ENCODE measurements around the gene P3H1.
"Not testable (repeated sequence)": the region's sequence is repeated elsewhere in the genome, so short reads cannot be mapped to it uniquely, and the experiment has no call there.

Gene P3H1

DNA sequence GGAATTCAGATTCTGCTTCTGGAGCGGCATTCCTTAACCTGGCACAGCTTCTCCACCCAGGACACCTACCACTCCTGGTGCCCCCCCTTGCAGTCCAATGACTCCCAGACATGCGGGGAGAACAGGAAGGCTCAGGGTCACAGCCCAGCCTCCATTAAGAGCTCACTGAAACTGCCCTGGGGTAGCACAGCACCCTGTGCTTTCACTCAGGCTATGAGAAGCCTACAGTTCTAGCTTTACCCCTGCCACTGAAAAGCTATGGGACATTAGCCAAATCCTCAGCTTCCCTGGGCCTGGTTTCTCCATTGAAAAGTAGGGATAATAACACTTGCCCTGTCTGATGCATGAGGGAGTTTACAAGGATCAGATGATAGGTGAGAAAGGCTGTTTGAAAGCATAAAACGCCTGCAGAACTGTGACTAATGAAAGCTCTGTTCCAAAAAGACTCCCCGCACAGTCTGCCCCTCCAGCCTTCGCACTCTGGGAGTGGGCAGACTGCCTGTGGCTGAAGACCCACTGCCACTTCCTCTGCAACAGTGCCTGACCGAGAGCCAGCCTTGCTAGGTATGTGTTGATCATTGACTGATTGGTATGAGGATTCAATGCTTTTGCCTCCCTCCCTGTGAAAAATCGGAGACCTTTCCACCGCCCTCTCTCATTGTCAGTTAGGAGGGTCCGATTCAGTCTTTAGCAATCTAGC, 24.1 kb downstream of the P3H1 start:
- no peak for FAIRE-seq

DNA sequence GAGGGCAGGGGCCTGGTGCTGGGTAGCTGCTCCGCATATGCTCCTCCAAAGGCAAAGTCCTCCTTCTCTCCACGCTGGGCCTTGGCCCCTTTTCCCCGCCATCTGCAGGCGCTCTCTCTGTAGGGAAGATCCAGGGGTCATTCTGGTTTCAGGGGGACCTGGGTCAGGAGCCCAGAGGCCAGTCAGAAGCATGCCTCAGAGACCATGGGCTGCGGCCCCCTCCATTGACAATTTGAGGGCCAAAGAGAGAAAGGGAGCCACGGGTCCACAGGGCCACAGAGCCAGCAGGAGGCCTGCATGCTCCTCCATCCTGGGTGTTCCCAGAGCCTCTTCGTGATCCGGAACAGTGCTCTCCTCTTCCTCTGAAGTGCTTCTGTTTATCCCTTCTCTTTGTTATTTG, 24.7 kb downstream of the P3H1 start:
- FAIRE-seq = no peak

DNA sequence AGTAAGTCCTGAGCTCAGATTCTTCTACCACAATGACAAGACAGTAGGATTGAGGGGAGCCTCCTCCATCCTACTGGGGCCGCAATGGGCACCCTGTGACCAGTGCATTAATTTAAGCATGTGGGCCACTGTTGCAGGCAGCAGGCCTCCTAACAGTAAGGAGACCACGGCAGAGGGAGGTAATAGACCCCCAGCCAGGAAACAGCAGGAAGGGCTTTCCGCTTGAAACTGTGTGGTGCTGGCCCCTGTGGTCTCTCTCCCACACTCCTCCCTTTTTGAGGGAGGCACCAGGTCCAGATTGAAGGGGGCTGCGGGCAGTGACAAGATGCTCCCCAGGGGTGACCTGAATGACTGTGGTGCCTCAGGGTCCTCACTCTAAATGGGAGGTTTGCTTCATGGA, 25.1 kb downstream of the P3H1 start:
- no peak for FAIRE-seq

DNA sequence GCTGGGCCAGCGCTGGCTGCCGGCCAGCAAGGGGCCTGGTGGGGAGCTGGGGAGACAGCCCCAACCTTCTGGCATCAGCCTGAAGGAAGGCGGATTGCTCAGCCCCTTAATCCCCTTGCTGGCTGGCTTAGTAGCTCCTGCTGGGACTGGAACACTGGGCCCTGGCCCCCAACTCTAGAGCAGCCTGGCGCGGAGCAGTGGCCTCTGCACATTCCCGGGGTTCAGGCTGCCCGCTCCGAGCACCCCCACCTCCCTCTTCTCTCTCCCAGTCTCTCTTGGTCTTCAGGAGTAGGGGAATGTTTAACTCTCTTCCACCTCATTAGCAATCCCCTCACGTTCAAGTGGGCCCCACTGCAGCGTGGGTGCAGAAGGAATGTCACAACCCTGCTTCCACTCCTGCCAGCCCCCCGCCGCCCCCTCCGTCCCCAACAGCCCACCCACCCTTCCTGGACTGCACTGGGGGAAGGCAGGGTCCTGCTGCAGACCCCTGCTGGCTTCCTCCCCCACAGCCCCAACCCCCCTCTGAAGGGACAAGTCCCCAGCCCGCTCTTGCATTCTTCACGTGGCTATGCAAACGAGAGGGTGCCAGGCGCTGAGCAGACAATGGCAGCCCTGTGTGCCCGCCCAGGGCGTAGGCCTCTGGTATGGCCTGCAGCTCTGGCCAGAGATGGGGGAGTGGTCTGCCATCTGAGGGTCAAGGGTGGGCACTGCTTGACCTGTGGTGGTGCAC, 25.8 kb downstream of the P3H1 start:
- FAIRE-seq = no peak

DNA sequence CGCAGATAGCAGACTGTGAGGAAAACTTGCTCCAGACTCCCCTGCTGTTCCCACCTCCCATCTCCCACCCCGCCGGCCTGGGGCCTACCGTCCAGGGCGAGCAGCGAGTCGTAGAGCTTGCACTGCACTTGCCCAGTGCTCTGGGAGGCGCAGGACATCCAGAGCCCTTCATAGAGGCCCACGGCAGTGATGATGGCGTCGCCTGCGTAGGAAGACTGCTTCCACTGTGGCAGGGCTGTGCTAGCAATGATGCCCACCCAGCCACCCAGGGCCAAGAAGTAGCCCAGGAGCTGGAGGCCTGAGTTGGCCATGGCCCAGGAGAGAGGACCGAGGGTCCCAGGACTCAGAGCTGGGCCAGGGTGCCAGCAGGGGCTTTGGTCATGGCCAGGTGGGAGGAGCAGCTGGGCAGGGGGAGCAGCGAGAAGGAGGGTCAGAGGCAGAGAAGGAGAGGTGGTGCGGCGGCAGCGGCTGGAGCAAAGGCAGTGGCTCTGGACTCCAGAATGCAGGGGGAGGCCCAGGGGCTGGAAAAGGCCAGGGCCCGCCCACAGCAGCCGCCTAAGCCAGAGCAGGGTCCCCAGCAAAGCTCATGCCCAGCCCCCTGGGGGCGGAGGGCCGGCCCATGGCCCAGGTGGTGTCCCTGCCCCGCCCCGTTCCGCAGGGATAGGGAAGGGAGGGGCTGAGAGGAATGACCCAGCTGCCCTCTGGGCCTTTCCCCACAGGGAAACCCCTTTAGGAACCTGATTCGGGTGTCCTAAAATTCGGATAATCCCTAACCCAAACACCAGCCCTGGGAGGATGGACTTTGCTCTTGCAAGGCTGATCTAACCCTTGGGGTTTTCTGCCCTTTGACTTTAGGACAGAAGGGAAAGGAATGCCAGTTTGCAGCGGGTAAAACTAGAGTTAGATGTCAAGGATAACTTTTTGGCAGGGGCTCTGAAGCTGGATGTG, 26.8 kb downstream of the P3H1 start, which contains the start of gene CLDN19:
Gene CLDN19, minus strand, starts transcription at position 484 of the 948 bp plus-strand sequence. Its CDS starts 173 bp downstream, at position 311.
- no peak for FAIRE-seq

DNA sequence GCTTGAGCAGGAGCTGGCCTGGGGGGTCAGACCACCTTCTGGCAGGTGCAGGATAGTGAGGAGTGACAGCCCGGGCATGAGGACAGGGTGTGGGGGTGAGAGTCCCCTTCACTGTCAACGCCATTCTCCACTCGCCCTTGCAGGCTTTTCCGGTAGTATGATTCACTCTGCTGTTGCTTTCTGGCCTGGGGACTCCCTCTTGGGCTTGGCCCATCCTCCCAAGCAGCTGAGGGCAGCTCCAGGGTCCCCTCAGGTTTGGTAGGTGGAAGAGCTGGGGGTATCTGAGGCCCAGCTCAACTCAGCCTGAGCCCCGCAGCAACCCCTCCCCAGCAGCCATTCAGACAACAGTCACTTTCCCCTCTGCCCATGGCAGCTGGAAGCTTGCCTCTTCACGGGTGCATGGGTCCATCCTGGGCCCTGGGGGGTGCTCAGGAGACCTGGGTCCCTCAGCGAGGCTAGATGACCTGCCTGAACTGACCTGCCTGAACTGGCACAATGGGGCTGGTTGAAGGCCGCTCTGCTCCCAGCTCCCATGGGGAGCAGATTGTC, 28.1 kb downstream of the P3H1 start:
- no peak for FAIRE-seq

DNA sequence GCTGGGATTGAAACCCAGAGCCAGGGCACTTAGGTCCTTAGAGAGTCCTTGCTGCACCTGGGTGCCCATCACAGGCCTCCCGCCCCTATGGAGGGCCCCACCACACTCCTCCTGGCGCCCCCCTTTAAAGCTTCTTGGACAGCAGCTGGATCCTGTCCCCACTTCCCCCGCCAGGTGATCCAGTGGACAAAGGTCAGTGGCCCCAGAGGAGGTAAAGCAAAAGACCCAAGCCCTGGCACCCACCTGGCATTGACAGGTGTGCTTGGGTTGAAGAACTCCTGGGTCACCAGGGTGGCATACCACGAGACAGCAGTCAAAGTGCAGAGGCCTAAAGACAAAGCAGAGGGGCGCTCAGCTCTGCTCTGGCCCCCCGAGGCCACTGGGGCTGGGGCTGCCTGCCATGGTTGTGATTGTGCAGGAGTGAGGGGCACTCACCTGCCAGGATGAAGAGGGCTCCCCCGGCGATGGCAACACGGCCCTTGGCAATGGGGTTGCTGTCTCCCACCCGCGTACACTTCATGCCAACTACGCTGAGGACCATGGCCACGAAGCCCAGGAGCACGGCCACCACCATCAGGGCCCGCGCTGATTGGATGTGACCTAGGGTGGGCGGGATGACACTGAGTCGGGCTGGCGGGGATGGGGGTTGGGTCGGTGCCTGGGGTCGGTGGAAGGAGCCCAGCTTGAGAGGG, 28.7 kb downstream of the P3H1 start:
- no peak for FAIRE-seq

DNA sequence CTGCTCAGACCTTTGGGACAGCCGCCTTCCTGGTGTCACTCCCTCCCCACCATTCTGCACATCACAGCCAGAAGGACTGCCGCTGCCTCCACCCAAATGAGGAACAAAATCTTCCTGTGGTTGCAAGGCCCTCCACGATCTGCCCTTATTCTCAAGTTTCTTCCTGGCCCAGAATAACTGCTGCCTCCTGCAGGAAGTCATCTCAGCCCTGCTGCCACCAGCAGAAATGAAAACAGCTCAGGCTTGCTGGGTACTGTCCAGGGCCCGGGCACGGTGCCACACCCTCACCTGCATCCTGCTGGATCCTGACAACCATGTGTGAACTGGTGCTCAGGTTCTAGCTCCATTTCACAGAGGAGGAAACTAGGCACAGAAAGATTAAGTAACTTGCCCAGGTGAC, 29.6 kb downstream of the P3H1 start:
- FAIRE-seq = no peak

DNA sequence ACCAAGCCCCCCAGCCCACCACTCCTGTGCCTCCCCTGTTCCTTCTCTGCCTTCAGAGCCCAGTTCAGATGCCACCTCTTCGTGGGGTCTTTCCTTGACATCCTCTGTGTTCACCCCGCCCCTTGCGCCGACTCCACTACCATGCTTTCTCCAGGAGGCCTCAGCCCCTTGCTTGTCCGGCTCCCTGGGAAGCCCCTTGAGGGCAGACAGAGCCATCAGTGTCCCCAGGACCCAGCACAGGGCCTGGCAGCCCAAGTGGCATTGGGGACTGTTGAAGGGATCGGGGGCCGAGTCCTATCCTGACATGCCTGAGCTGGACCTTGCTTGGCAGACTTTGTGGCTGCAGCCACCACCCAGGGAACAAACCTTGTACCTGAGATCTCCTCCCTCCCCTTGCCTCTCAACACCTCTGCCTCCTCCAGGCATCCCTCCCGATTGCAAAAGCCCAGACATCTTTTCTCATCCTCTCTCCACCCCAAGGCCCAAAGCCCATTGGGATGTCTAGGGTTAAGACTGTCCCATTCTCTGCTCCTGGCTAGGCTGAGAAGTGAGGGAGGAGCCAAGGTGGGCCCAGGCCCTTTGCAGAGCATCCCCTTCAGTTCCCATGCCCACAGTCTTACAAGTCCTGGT, 30.1 kb downstream of the P3H1 start:
- no peak for FAIRE-seq

DNA sequence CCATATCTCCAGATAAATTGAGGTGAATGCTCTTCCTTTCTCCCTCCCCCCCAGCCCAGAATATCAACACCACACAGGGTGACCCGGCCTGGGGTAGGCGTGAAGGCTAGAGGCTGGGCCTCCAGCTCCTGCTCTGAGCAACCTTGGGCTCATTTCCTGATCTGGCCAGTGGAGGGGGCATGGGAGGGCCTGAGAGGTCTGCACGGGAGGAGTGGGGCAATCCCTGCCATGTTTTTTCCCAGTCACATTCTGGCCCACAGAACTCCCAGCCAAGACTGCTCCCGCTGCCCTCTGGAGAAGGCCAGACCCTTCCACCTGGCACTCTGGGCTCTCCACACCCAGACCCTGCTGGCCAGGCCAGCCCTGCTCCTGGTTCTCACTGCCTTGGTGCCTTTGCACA, 30.7 kb downstream of the P3H1 start:
- FAIRE-seq = no peak

DNA sequence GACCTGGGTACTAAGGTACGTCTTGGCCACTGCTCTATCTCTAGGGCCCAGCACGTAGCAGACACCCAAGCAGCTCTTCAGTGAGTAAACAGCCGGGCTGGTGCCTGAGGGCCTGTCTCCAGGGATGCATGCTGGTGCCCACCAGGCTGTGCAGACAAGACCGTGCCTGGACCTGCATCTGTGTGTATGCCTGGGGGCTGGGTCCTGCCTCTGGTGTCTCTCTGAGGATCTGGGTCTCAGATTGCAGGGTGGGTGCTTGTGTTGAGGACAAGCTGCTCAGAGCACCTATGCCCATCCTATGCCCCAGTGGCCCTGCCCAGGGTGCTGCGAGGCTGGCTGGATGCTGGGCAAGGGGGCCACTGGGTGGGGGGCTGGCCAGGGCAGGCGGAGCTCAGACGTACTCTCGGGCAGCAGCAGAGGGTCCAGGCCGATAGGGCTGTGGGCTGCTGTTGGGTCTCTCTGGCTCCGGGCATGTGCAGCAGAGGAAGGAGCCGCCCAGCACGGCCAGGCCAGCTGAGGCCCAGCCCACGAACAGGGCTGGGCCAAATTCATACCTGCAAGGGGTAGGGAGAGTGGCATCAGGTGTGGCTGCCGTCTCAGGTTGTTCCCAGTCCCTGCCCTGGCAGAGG, 31.2 kb downstream of the P3H1 start:
- FAIRE-seq = no peak

DNA sequence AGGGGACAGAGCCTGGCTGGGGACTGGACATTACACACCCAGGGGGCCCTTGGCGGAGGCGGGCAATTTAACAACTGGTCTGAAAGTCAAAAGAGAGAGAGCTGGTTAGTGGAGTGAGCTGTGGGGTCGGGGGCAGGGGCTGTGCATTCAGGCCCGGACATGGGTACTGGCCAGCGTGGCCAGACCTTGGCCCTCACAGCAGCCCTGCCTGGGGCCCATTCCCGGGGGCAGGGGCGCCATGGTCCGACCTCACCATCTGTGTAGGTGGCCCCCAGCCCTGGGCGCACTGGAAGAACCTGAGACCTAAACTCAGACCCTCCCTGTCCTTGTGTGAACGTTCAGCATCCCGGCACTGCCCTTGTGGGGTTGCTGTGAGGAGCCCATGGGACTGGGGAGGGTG, 31.8 kb downstream of the P3H1 start:
- no peak for FAIRE-seq

DNA sequence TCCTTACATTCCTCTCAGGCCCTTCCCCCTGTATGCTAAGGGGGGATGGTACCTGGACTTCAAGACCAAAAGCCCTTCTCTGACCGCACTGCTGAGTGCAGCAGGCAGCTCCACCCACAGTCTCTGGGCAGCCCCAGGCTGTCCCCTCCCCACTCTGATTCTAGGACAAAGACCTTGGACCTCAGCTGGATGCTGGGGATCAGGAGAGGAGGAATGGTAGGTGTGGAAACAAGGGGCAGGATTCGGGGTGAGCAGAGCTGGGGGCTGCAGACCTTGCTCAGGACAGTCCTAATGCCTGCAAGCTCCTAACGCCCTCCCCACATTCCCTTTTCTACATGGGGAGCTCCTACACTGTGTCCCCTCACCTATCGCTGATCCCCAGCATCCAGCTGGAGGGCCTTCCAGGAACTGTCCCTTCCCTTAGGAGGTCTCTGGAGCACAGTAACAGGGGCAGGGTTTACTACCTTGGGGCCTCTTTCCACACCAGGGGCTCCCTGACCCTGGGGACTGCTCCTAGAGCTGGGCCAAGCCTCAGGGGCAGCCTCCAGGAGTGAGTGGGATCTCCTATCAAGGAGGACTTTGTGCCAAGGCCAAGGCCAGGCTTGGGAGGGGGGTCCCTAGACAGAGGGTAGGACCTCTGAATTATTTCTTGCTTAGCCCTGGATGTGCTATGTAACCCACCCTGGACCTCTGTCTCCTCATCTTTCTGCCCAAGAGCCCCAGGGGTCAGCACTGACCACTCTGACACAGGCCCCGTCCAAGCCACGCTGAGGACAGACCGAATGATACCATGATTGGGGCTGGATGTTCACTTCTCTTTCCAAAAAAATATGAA, 32.4 kb downstream of the P3H1 start:
- no peak for FAIRE-seq

DNA sequence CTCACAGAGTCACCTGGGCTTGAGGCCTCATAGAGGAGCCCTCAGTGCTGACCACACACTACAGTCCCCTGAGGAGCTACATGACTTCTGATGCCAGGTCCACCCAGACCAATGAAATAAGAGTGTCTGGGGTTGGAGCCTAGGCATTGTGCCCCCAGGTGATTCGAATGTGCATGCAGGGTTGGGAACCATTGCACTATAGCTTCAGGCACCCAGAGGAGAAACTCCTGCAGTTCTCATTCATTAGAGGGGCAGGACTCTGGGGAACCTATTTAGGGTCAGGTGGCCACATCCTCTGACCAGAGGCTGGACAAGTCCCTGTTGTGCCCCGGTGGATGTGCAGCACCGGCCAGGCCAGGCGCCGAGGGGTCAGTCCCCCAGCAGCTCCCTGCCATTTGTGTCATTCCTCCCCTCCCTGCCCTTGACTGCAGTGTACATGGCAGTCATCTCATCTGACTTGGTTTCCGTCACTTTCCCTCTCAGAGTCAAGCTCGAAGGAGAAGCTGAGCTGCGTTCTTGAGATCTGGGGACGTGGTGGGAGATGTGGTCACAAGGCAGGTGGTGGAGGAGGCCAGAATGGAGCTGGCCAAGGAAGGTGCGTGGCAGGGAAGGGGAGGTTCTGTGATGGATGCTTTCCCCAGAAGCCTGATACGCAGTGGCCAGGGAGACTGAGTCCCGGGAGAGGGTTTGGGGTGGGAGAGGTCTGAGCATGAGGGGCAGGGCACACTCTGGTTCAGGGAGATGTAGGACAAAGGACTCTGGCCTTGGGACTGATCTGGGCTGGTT, 33.2 kb downstream of the P3H1 start:
- FAIRE-seq = no peak

DNA sequence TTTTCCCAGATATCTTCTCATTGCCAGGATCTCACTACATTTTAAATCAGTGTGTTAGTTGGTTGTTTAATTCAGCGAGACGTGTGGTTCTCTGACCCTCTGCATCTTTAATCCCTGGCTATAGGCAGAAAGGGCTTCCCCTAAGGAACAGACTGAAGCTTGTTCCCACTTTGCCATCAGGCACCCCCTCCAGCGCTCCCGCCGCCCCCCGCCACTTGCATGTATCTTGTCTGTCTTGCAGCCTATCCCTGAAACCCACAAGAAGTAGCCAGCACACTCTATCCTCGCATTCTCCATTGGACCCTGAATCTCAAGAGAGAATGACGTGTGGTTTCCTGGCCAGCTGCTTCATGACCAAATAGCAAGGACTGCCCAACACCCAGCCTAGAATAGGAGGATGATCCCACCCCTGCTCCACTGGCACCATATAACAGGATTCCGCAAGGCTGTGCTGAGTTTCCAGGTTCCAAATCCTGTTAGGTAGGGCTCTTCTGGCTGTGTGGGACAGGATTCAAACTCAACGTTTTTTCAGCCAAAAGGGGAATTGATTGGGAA, 34.6 kb downstream of the P3H1 start:
- FAIRE-seq = no peak

DNA sequence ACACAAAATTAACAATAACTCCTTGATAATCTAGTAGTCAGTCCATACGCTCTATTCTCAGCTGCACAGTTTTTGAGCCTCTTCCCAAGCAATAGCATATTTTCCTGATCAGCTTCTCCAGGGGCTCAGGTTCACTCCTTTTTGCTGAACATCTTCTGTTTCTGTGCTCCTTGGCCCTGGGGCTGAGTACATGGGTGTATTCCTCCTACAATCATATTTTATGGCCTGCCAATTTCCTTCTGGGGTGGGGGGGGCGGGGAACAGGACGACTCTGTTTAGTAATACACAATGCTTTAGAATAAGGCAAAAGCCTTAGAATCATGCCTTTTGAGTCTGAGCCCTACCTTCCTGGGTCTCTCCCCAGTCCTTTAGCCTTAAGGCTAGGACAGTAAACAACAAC, 35.2 kb downstream of the P3H1 start:
- no peak for FAIRE-seq

DNA sequence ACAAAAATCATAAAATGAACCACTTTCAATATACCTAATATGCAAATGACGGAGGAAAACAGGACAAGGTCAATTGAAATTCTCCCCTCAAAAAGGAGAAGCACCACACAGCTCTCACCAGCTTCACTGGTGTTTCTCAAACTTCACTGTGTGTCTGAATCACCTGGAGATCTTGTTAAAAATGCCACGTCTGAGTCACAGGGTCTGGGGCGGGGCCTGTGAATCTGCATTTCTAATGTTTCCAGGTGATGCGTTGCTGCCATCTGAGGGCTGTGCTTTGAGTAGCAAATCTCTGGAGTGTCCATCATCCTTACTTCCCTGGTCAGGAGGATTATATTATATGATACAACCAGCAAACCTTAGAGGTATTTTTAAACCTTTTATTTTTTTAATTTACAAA, 35.8 kb downstream of the P3H1 start:
- FAIRE-seq = no peak

DNA sequence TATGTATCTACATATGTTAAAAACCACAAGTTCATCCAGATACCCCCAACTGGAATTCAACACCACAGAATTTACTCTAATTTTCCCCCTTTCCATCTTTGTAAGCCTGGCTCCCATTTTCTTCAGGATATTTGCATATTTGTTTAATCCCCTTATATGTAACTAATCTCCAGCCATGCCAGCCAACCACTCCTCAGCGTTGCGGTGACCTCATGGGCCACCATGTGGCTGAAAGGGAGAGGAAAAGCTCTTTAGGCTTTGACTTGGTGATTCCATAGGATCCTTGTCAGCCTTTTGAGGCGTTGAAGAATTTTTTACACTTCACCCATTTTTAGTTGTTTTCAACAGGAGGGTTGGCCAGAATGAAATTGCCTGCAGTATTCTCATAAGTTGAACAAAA, 36.8 kb downstream of the P3H1 start:
- FAIRE-seq = no peak

DNA sequence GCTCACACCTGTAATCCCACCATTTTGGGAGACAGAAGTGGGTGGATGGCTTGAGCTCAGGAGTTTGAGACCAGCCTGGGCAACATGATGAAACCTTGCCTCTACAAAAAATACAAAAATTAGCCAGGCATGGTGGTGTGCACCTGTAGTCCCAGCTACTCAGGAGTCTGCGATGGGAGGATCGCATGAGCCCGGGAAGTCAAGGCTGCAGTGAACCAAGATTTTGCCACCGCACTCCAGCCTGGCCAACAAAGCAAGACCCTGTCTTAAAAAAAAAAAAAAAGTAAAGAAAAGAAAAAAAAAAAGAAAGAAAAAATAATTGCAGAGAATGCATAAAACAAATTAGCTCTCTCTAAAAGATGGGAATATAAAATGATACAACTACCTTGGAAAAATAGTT, 41.0 kb downstream of the P3H1 start:
- not testable (repeated sequence) for FAIRE-seq
